CD8-positive, alpha-beta memory T cell (primary cell): Measurements from ENCODE around the gene CBFA2T2. TPM values are rescaled to one million over a fixed set of nuclear protein-coding genes. Genes with fewer than 3 reads are reported as not detected.
A peak's percentile ranks its signal among the peaks of the same experiment; 100 is the strongest.
"Not testable (repeated sequence)": the region's sequence is repeated elsewhere in the genome, so short reads cannot be mapped to it uniquely, and the experiment has no call there.

ENCODE experiments used
- CTCF ChIA-PET: fragments of 350-600 bp; sonication (Branson Sonifier 250); formaldehyde crosslinking; loops from one replicate; lab custom pipeline; 2021; ENCODE audit warnings: antibody characterized with exemption; lab: Charles Lee
- POLR2A ChIA-PET: fragments of 350-600 bp; sonication (Branson Sonifier 250); formaldehyde crosslinking; loops from one replicate; lab custom pipeline; 2021; ENCODE audit warnings: antibody characterized with exemption; lab: Charles Lee
- DNase-seq, 5 donors: peaks; one replicate each; pipeline versions ENCODE4 v3.0.0 to v3.0.0-alpha.2; 2020 to 2022; ENCODE audit warnings: mixed read lengths in 1 of 5
- H3K27ac ChIP-seq: one replicate; pipeline ENCODE4 v1.7.0; 2013; ENCODE audit warnings: low read depth, mild to moderate bottlenecking, low read length, moderate library complexity
- H3K27me3 ChIP-seq: 2 replicates; pipeline ENCODE4 v1.7.0; 2013; ENCODE audit warnings: low read length, mild to moderate bottlenecking; ENCODE audit not compliant: insufficient read depth, poor library complexity, severe bottlenecking
- H3K36me3 ChIP-seq: 2 replicates; pipeline ENCODE4 v1.7.0; 2013; ENCODE audit warnings: mild to moderate bottlenecking, low read length, moderate library complexity; ENCODE audit not compliant: insufficient read depth
- H3K4me1 ChIP-seq: 2 replicates; pipeline ENCODE4 v1.7.0; 2013; ENCODE audit warnings: mild to moderate bottlenecking, low read length, moderate library complexity; ENCODE audit not compliant: insufficient read depth
- H3K4me3 ChIP-seq: 2 replicates; pipeline ENCODE4 v1.7.0; 2013; ENCODE audit warnings: mild to moderate bottlenecking, low read length
- H3K9me3 ChIP-seq: 2 replicates; pipeline ENCODE4 v1.7.0; 2013; ENCODE audit warnings: mild to moderate bottlenecking, low read length
- H3K27ac Mint-ChIP-seq, 8 donors: one replicate each; pipeline ENCODE4 v1.8.0; 2020 to 2021; ENCODE audit warnings: mixed read lengths in 8 of 8, mild to moderate bottlenecking in 6 of 8, inconsistent platforms in 3 of 8, moderate library complexity in 3 of 8
- H3K27me3 Mint-ChIP-seq, 2 donors: one replicate each; pipeline ENCODE4 v1.8.0; 2020 to 2021; ENCODE audit warnings: mixed read lengths in 2 of 2, mild to moderate bottlenecking in 1 of 2, moderate library complexity in 1 of 2
- H3K36me3 Mint-ChIP-seq, 3 donors: one replicate each; pipeline ENCODE4 v1.8.0; 2020 to 2021; ENCODE audit warnings: mixed read lengths in 3 of 3, inconsistent platforms in 1 of 3, mild to moderate bottlenecking in 1 of 3
- H3K4me1 Mint-ChIP-seq, 3 donors: one replicate each; pipeline ENCODE4 v1.8.0; 2020 to 2021; ENCODE audit warnings: mixed read lengths in 3 of 3, inconsistent platforms in 1 of 3, mild to moderate bottlenecking in 1 of 3
- H3K4me3 Mint-ChIP-seq, 7 donors: one replicate each; pipeline ENCODE4 v1.8.0; 2020 to 2021; ENCODE audit warnings: mixed read lengths in 7 of 7, mild to moderate bottlenecking in 6 of 7, moderate library complexity in 4 of 7, inconsistent platforms in 2 of 7
- H3K9me3 Mint-ChIP-seq, 5 donors: one replicate each; pipeline ENCODE4 v1.8.0; 2020 to 2022; ENCODE audit warnings: mixed read lengths in 5 of 5, mild to moderate bottlenecking in 3 of 5, moderate library complexity in 2 of 5, inconsistent platforms in 1 of 5
- polyA plus RNA-seq: library from polyadenylated mRNA; unstranded; fragments of 300-500 nt; fragmentation: Illumina TruSeq; gene quantifications from one replicate; pipeline ENCODE4 v1.2.3, GENCODE V29; 2021
- total RNA-seq, 2 experiments: library from RNA; stranded (reverse); gene quantifications; one replicate each; pipeline ENCODE4 v1.2.3, GENCODE V29; 2021

CBFA2T2 gene
- total and polyA plus RNA-seq, 3 experiments from 2014 or later = 10.7 to 25.8 (median 11.9) TPM

GRCh38 chr20:33488661-33489494 is 1.0 kb upstream of the CBFA2T2 start:
- CTCF ChIA-PET = interaction anchor here (1.3 to 2.7 kb wide), 3 partner anchors 19 to 178 kb away, joined by 3 to 33 read pairs (median 6); partner anchors contain the start of gene ACTL10
- H3K27me3 Mint-ChIP-seq, H3K36me3 Mint-ChIP-seq, H3K9me3 ChIP-seq, H3K9me3 Mint-ChIP-seq, H3K36me3 ChIP-seq, H3K4me3 ChIP-seq, DNase-seq, H3K27me3 ChIP-seq: not testable (repeated sequence)
- peak overlapping the region in 3 of 7 donors; percentile 44 to 87 (median 80) for H3K4me3 Mint-ChIP-seq
- POLR2A ChIA-PET = interaction anchor here (0.6 to 2.1 kb wide), 11 partner anchors 11 to 505 kb away, joined by 3 to 18 read pairs (median 8); partner anchors contain the start of genes ACTL10, PXMP4, RALY and SNTA1
- peaks cover 13 to 33% (median 19%) of the 10 kb centered on the region in 3 donors for H3K4me1 Mint-ChIP-seq
- H3K27ac Mint-ChIP-seq = peak overlapping the region in 6 of 8 donors; percentile 41 to 95 (median 81)
- H3K27ac ChIP-seq = peak overlapping the region; percentile 88
- peaks cover 10% of the 10 kb centered on the region for H3K4me1 ChIP-seq

GRCh38 chr20:33489495-33490022 is 337 bp upstream of the CBFA2T2 start:
- peaks cover 0 to 7% (median 1%) of the 10 kb centered on the region in 3 donors for H3K36me3 Mint-ChIP-seq
- DNase-seq = peak; percentile 99
- peak overlapping the region; percentile 83 to 95 (median 91) for H3K4me3 Mint-ChIP-seq
- Histone ChIP-seq H3K27ac (peak overlapping the region; percentile 88), H3K9me3 (no peaks in the 10 kb centered on the region), H3K36me3 (no peaks in the 10 kb centered on the region), H3K4me1 (peaks cover 10% of the 10 kb centered on the region), H3K4me3 (peak overlapping the region; percentile 68), H3K27me3 (no peaks in the 10 kb centered on the region)
- peaks cover 0 to 2% of the 10 kb centered on the region in 2 donors for H3K27me3 Mint-ChIP-seq
- CTCF ChIA-PET = interaction anchor here (0.5 to 2.7 kb wide), 5 partner anchors 11 to 177 kb away, joined by 3 to 33 read pairs (median 4); partner anchors contain the start of gene ACTL10
- H3K4me1 Mint-ChIP-seq = peaks cover 13 to 34% (median 19%) of the 10 kb centered on the region in 3 donors
- H3K9me3 Mint-ChIP-seq = no peaks in the 10 kb centered on the region
- H3K27ac Mint-ChIP-seq = peak overlapping the region; percentile 91 to 97 (median 94)
- POLR2A ChIA-PET = interaction anchor here (0.5 to 2.1 kb wide), 15 partner anchors 10 to 504 kb away, joined by 3 to 18 read pairs (median 3); partner anchors contain the start of genes ACTL10, PXMP4, RALY and SNTA1

GRCh38 chr20:33490934-33491656 is 1.2 kb downstream of the CBFA2T2 start:
- peaks cover 13% of the 10 kb centered on the region for H3K4me1 ChIP-seq
- peak overlapping the region; percentile 70 for H3K4me3 ChIP-seq
- H3K36me3 ChIP-seq = no peaks in the 10 kb centered on the region
- Mint-ChIP-seq H3K4me3 (peak overlapping the region; percentile 83 to 95 (median 91)), H3K36me3 (peaks cover 0 to 9% (median 1%) of the 10 kb centered on the region in 3 donors), H3K4me1 (peaks cover 17 to 39% (median 27%) of the 10 kb centered on the region in 3 donors), H3K27me3 (peaks cover 0 to 2% of the 10 kb centered on the region in 2 donors), H3K27ac (peak overlapping the region; percentile 80 to 95 (median 89)), H3K9me3 (no peaks in the 10 kb centered on the region)
- no peaks in the 10 kb centered on the region for H3K9me3 ChIP-seq
- DNase-seq = no peak
- H3K27ac ChIP-seq = peak overlapping the region; percentile 74
- POLR2A ChIA-PET = interaction anchor here (0.5 to 2.1 kb wide), 8 partner anchors 47 to 349 kb away, joined by 3 to 18 read pairs (median 12); partner anchors contain the start of genes ACTL10, CHMP4B, SNTA1 and ZNF341
- H3K27me3 ChIP-seq = no peaks in the 10 kb centered on the region
- CTCF ChIA-PET = interaction anchor here (1.7 to 2.7 kb wide), 3 partner anchors 64 to 176 kb away, joined by 4 to 33 read pairs (median 6); partner anchors contain the start of gene ACTL10

- POLR2A ChIA-PET = no interaction called here
- H3K36me3 Mint-ChIP-seq = peaks cover 0 to 9% (median 1%) of the 10 kb centered on the region in 3 donors
- no peak for DNase-seq
- CTCF ChIA-PET = interaction anchor here (1.0 kb wide), 1 partner anchor 36 kb away, joined by 3 read pairs; no protein-coding TSS in a partner anchor
- no peaks in the 10 kb centered on the region for H3K9me3 ChIP-seq
- H3K27me3 Mint-ChIP-seq = peaks cover 0 to 2% of the 10 kb centered on the region in 2 donors
- H3K4me3 ChIP-seq = no peak overlapping the region
- peaks cover 27 to 51% (median 40%) of the 10 kb centered on the region in 3 donors for H3K4me1 Mint-ChIP-seq
- H3K36me3 ChIP-seq = peaks cover 4% of the 10 kb centered on the region
- peaks cover 13% of the 10 kb centered on the region for H3K4me1 ChIP-seq
- no peak overlapping the region for H3K27ac ChIP-seq
- no peaks in the 10 kb centered on the region for H3K9me3 Mint-ChIP-seq
- peak overlapping the region in 3 of 7 donors; percentile 18 to 79 (median 19) for H3K4me3 Mint-ChIP-seq
- no peaks in the 10 kb centered on the region for H3K27me3 ChIP-seq
- peak overlapping the region in 3 of 8 donors; percentile 29 to 60 (median 34) for H3K27ac Mint-ChIP-seq
These were observed 3.3 kb downstream of the CBFA2T2 start for GRCh38 chr20:33493076-33493766.

- Mint-ChIP-seq H3K4me1 (peaks cover 36 to 55% (median 52%) of the 10 kb centered on the region in 3 donors), H3K27ac (peak overlapping the region in 1 of 8 donors; percentile 35)
- not testable (repeated sequence) for H3K4me1 ChIP-seq, H3K4me3 Mint-ChIP-seq, H3K36me3 ChIP-seq, H3K36me3 Mint-ChIP-seq, H3K4me3 ChIP-seq, H3K27ac ChIP-seq, H3K9me3 ChIP-seq, H3K9me3 Mint-ChIP-seq, H3K27me3 Mint-ChIP-seq, DNase-seq, H3K27me3 ChIP-seq
- POLR2A ChIA-PET = interaction anchor here (0.6 kb wide), 1 partner anchor 526 kb away, joined by 3 read pairs; no protein-coding TSS in a partner anchor
- CTCF ChIA-PET = interaction anchor here (1.8 kb wide), 1 partner anchor 171 kb away, joined by 6 read pairs; no protein-coding TSS in a partner anchor
These were observed 6.9 kb downstream of the CBFA2T2 start for GRCh38 chr20:33496776-33497175.

GRCh38 chr20:33499355-33499754 is 9.5 kb downstream of the CBFA2T2 start:
- Mint-ChIP-seq H3K36me3 (peaks cover 0 to 11% (median 0%) of the 10 kb centered on the region in 3 donors), H3K27ac (peak overlapping the region in 4 of 8 donors; percentile 17 to 70 (median 25)), H3K4me3 (no peak overlapping the region), H3K9me3 (no peaks in the 10 kb centered on the region), H3K4me1 (peaks cover 36 to 51% (median 44%) of the 10 kb centered on the region in 3 donors), H3K27me3 (no peaks in the 10 kb centered on the region)
- Histone ChIP-seq H3K4me1 (peaks cover 3% of the 10 kb centered on the region), H3K4me3 (no peak overlapping the region), H3K27me3 (no peaks in the 10 kb centered on the region), H3K27ac (no peak overlapping the region), H3K36me3 (peaks cover 4% of the 10 kb centered on the region), H3K9me3 (no peaks in the 10 kb centered on the region)
- ChIA-PET POLR2A (interaction anchor here (1.4 kb wide), 1 partner anchor 10 kb away, joined by 3 read pairs; the partner anchor contains the start of gene CBFA2T2), CTCF (no interaction called here)
- no peak for DNase-seq
